ENCODE data around the gene HECTD2. TPM values are rescaled to one million over a fixed set of nuclear protein-coding genes. Genes with fewer than 3 reads are reported as not detected.

The HECTD2 gene
- total and polyA plus RNA-seq, 2 of the 8 experiments (the other 6 are each of a cell fraction or from before 2014, with no cell fraction given) = 5.7 to 11.9 TPM

DNA sequence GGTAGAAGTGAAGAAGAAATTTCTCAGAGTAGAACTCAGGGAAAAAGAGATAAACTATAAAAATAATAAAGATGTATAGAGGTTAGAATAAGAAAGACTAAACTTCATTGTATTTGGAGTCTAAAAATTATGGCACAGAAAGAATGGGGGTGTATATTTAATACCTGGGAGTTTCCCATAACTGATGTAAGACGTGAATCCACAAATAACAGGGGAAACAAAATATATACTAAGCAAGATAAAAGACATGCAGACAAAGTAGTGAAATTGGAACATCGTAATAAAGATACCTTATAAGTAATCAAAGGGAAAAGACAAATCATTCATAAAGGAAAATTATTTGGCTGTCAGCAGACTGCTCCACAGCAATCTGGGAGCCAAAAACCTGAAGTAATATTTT is 62.8 kb downstream of the HECTD2 start:
- Histone ChIP-seq H3K14ac (ENCODE audit: insufficient read length) (no peak overlapping the region), H2BK20ac (ENCODE audit: low read length) (no peak overlapping the region), H3K27ac (ENCODE audit: low read depth, low read length) (no peak overlapping the region), H2BK12ac (ENCODE audit: low read depth, low read length) (no peak overlapping the region), H3K4ac (replicated peaks; ENCODE audit: insufficient read length, low read depth, low read length) (no peak overlapping the region), H3K18ac (ENCODE audit: extremely low read depth, low read length) (no peak overlapping the region), H3K23ac (ENCODE audit: insufficient read length) (no peak overlapping the region), H3K79me1 (ENCODE audit: low read depth, low read length) (no peaks in the 10 kb centered on the region), H3K27me3 (replicated peaks in 1 of 4; ENCODE audit: control insufficient read depth in 3 of 4, extremely low read depth in 1 of 4, insufficient read depth in 3 of 4, low read length in 3 of 4) (no peaks in the 10 kb centered on the region), H3K4me2 (ENCODE audit: insufficient read depth in 1 of 2, low read depth in 2 of 2, low read length in 2 of 2) (no peak overlapping the region), H3K23me2 (ENCODE audit: low read depth, low read length) (no peaks in the 10 kb centered on the region), H2BK5ac (ENCODE audit: low read depth, low read length) (no peak overlapping the region), H4K8ac (ENCODE audit: extremely low read depth, insufficient read depth, low read length) (no peak overlapping the region), H4K91ac (replicated peaks; ENCODE audit: insufficient read length, low read length) (no peak overlapping the region), H3K4me1 (replicated peaks in 1 of 4; ENCODE audit: control insufficient read depth in 3 of 4, insufficient read depth in 4 of 4, low read length in 3 of 4) (no peaks in the 10 kb centered on the region; a peak in 1 of 7 replicates), H3K9me3 (ENCODE audit: insufficient read depth in 2 of 2, low read depth in 1 of 2, low read length in 1 of 2) (peaks cover under 1 to 2% of the 10 kb centered on the region in 2 experiments; a peak in 2 of 4 replicates), H4K20me1 (replicated peaks in 1 of 2; ENCODE audit: control insufficient read depth in 1 of 2, insufficient read depth in 2 of 2, low read length in 2 of 2) (no peaks in the 10 kb centered on the region), H4K5ac (ENCODE audit: insufficient read length, low read depth, low read length) (no peak overlapping the region), H2BK15ac (ENCODE audit: low read length) (no peak overlapping the region), H3K36me3 (ENCODE audit: control insufficient read depth in 2 of 4, insufficient read depth in 4 of 4, low read length in 3 of 4) (no peaks in the 10 kb centered on the region), H2AK5ac (ENCODE audit: low read depth, low read length) (no peak overlapping the region), H3K9ac (replicated peaks in 1 of 4; ENCODE audit: extremely low read depth in 1 of 4, low read depth in 3 of 4, low read length in 3 of 4) (no peak overlapping the region), H3K56ac (replicated peaks; ENCODE audit: insufficient read length, low read depth, low read length) (no peak overlapping the region), H2AFZ (ENCODE audit: low read length) (no peak overlapping the region), H3K4me3 (ENCODE audit: extremely low read depth in 1 of 4, insufficient read depth in 2 of 4, low read depth in 3 of 4, low read length in 4 of 4) (no peak overlapping the region), H2BK120ac (replicated peaks; ENCODE audit: low read depth, low read length) (no peak overlapping the region), H3K79me2 (ENCODE audit: control insufficient read depth in 1 of 2, insufficient read depth in 2 of 2, low read length in 2 of 2) (no peaks in the 10 kb centered on the region)
- POLR2A ChIA-PET (ENCODE audit: partially characterized antibody) = no interaction called here
- WGBS, 2 experiments (ENCODE audit: extremely low coverage in 1 of 2, insufficient coverage in 1 of 2, insufficient read length in 1 of 2, insufficient replicate concordance in 2 of 2, low coverage in 1 of 2, low lambda C conversion rate in 2 of 2, missing lambda C conversion rate in 1 of 2) = 92% methylated on average over 2 of the region's 2 CpGs; no CpG with 5 or more reads in 1 of the 2 experiments
- CTCF ChIA-PET (ENCODE audit: partially characterized antibody) = no interaction called here
- DNase-seq (ENCODE audit: low read depth in 1 of 2, low spot score in 2 of 2) = no peak
- FAIRE-seq = no peak
- TF ChIP-seq MAFK (IDR thresholded peaks at IDR 0.05; ENCODE audit: low read depth, low read length) (no peak), KDM5A (IDR thresholded peaks at IDR 0.05; ENCODE audit: low read length) (no peak), NANOG (IDR thresholded peaks at IDR 0.05; ENCODE audit: insufficient read depth, low read depth, low read length, poor library complexity, severe bottlenecking) (no peak), SUZ12 (IDR thresholded peaks at IDR 0.05; ENCODE audit: low read length) (no peak), RNF2 (IDR thresholded peaks at IDR 0.05; ENCODE audit: borderline replicate concordance, low read depth, low read length, missing control alignments, poor library complexity, severe bottlenecking) (no peak), SAP30 (IDR thresholded peaks at IDR 0.05; ENCODE audit: insufficient read depth, insufficient replicate concordance, low read length) (no peak)

Measured in H1 (cell line).